ENCODE measurements around the gene CSNK1G1.
"Not testable (repeated sequence)": the region's sequence is repeated elsewhere in the genome, so short reads cannot be mapped to it uniquely, and the experiment has no call there.

CSNK1G1 gene

GRCh38 chr15:64236156-64236894 is 119.6 kb downstream of the CSNK1G1 start:
- DNase-seq: no peak

- peak in 1 of 2 experiments; percentile 6 for DNase-seq
These were observed 120.4 kb downstream of the CSNK1G1 start for GRCh38 chr15:64235552-64235951.

GRCh38 chr15:64233299-64233698 is 122.7 kb downstream of the CSNK1G1 start:
- DNase-seq: no peak

- no peak for DNase-seq
These were observed 123.6 kb downstream of the CSNK1G1 start for GRCh38 chr15:64232400-64232799.

GRCh38 chr15:64229129-64229724 is 126.7 kb downstream of the CSNK1G1 start:
- DNase-seq: no peak

GRCh38 chr15:64225804-64226203 is 130.2 kb downstream of the CSNK1G1 start:
- DNase-seq: no peak

- DNase-seq: no peak
These were observed 131.5 kb downstream of the CSNK1G1 start for GRCh38 chr15:64224511-64224910.

- no peak for DNase-seq
These were observed 132.1 kb downstream of the CSNK1G1 start for GRCh38 chr15:64223882-64224281.

- no peak for DNase-seq
These were observed 133.2 kb downstream of the CSNK1G1 start for GRCh38 chr15:64222573-64223366.

GRCh38 chr15:64221911-64222310 is 134.1 kb downstream of the CSNK1G1 start:
- not testable (repeated sequence) for DNase-seq

GRCh38 chr15:64217429-64217750 is 138.6 kb downstream of the CSNK1G1 start:
- DNase-seq: not testable (repeated sequence)

GRCh38 chr15:64216730-64217428 is 139.1 kb downstream of the CSNK1G1 start:
- no peak for DNase-seq

GRCh38 chr15:64216196-64216595 is 139.8 kb downstream of the CSNK1G1 start:
- DNase-seq: no peak

GRCh38 chr15:64213646-64214045 is 142.3 kb downstream of the CSNK1G1 start:
- DNase-seq: no peak

GRCh38 chr15:64211696-64212095 is 144.3 kb downstream of the CSNK1G1 start:
- no peak for DNase-seq

- DNase-seq: no peak
These were observed 145.6 kb downstream of the CSNK1G1 start for GRCh38 chr15:64210371-64210770.

GRCh38 chr15:64209680-64210334 is 146.2 kb downstream of the CSNK1G1 start:
- peak; percentile 21 to 35 for DNase-seq

GRCh38 chr15:64205202-64205601 is 150.8 kb downstream of the CSNK1G1 start:
- DNase-seq: no peak

- no peak for DNase-seq
These were observed 158.5 kb downstream of the CSNK1G1 start for GRCh38 chr15:64197425-64197824.

- no peak for DNase-seq
These were observed 162.0 kb downstream of the CSNK1G1 start for GRCh38 chr15:64193971-64194370.

- no peak for DNase-seq
These were observed 163.8 kb downstream of the CSNK1G1 start for GRCh38 chr15:64191971-64192830.

All from AML-193 (cell line).